Measurements from ENCODE around the gene AGXT.
"Not testable (repeated sequence)": the region's sequence is repeated elsewhere in the genome, so short reads cannot be mapped to it uniquely, and the experiment has no call there.

Gene AGXT

GRCh38 chr2:240839152-240840143, 29.2 kb upstream of the AGXT start:
- no peak for DNase-seq (ENCODE audit: low read depth in 2 of 2)

- no peak for DNase-seq (ENCODE audit: low read depth in 2 of 2)
Measured at GRCh38 chr2:240840435-240841060, 28.1 kb upstream of the AGXT start.

DNA sequence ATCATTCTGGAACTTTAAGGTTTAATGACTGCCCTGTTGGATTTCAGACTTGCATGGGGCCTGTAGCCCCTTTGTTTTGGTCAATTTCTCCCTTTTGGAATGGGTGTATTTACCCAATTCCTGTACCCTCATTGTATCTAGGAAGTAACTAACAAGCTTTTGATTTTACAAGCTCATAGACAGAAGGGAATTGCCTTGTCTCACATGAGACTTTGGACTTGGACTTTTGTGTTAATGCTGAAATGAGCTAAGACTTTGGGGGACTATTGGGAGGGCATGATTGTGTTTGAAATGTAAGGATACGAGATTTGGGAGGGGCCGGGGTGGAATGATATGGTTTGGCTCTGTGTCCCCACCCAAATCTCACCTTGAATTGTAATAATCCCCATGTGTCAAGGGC, 22.3 kb upstream of the AGXT start:
- DNase-seq (ENCODE audit: low read depth in 2 of 2): not testable (repeated sequence)

- no peak for DNase-seq (ENCODE audit: low read depth in 2 of 2)
Measured at GRCh38 chr2:240846873-240847595, 21.6 kb upstream of the AGXT start.

- no peak for DNase-seq (ENCODE audit: low read depth in 2 of 2)
Measured at GRCh38 chr2:240847817-240848216, 20.8 kb upstream of the AGXT start.

DNA sequence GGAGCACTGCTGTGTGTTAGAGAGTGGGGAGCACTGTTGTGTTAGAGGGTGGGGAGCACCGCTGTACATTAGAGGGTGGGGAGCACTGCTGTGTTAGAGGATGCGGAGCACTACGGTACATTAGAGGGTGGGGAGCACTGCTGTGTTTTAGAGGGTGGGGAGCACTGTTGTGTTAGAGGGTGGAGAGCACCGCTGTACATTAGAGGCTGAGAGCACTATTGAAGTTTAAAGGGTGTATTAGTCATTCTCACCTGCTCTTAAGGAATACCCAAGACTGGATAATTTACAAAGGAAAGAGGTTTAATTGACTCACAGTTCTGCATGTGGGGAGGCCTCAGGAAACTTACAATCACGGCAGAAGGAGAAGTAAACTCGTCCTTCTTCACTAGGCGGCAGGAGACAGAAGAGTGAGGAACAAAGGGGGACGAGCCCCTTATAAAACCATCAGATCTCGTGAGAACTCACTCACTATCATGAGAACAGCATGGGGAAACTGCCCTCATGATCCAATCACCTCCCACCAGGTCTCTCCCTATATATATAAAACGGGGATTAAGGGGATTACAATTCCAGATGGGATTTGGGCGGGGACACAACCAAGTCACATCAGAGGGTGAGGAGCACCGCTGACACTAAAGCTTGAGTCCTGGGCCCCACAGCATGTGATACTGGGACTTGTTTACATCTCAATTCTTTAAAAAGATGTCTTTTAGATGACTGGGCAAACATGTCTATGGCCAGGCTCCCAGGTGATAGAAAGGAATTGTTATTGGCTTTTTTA, 19.5 kb upstream of the AGXT start:
- no peak for DNase-seq (ENCODE audit: low read depth in 2 of 2)

- no peak for DNase-seq (ENCODE audit: low read depth in 2 of 2)
Measured at GRCh38 chr2:240850026-240850425, 18.6 kb upstream of the AGXT start.

DNA sequence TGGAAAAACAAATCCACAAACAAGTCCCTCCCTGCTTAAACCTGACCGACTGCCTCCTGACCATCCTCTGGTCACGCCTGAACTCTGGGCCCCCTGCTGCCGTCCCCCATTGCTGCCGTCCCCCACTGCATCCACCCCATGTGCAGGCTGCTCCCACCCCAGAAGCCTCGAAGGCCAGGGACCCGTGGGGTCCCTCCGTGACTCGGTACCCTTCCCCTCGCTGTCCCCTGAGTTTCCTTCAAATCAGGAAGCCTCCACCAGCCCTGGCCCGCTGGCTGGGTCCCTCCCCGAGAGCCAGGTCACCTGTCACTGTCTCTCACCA, 17.9 kb upstream of the AGXT start:
- no peak for DNase-seq (ENCODE audit: low read depth in 2 of 2)

DNA sequence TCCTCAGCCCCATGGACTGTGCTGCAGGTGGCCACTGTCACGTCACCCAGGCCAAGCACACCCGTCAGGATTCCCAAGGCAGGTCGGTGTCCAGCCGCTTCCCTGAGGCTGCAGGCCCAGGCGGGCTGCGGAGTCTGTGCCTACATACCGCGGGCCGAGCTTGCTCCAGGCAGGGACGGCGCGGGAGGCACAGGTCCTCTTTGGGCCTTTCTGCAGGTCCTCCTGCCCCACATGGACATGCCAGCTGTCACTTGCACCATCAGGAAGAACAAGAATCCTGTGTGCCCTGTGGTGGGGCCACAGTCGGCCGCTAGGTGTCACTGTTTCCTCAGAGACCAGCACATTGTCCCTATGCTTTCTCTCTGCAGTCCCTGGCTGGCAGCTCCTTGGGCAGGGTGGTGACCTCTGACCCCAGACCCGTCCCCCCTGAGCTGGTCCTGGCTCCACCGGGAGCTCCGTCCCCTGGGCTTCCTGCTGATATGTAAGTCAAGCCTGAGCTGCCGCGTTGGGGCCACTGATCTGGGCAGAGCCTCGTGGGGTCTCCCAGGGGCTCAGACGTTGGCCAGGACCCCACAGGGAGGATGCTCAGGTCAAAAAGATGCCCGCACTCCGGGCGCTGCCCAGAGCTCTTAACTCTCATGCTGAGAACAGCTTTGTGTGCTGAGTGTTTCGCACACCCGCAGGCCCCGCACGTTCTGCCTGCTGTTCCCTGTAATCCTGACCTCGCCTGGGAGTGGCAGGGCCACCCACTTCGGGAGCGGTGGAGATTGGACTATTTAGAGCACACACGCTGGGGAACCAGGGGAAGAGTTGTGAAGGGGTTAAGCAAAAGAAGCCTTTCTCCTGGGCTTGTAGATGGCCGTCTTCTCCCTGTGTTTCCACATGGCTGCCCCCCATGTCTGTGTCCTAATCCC, 17.3 kb upstream of the AGXT start:
- DNase-seq (ENCODE audit: low read depth in 2 of 2): peak; percentile 79 to 80

- no peak for DNase-seq (ENCODE audit: low read depth in 2 of 2)
Measured at GRCh38 chr2:240852671-240853314, 15.8 kb upstream of the AGXT start.

GRCh38 chr2:240855670-240856069, 13.0 kb upstream of the AGXT start:
- DNase-seq (ENCODE audit: low read depth in 2 of 2): no peak

GRCh38 chr2:240856151-240856980, 12.3 kb upstream of the AGXT start:
- DNase-seq (ENCODE audit: low read depth in 2 of 2): no peak

GRCh38 chr2:240857039-240858008, 11.3 kb upstream of the AGXT start:
- no peak for DNase-seq (ENCODE audit: low read depth in 2 of 2)

- no peak for DNase-seq (ENCODE audit: low read depth in 2 of 2)
Measured at GRCh38 chr2:240858321-240858720, 10.3 kb upstream of the AGXT start.

DNA sequence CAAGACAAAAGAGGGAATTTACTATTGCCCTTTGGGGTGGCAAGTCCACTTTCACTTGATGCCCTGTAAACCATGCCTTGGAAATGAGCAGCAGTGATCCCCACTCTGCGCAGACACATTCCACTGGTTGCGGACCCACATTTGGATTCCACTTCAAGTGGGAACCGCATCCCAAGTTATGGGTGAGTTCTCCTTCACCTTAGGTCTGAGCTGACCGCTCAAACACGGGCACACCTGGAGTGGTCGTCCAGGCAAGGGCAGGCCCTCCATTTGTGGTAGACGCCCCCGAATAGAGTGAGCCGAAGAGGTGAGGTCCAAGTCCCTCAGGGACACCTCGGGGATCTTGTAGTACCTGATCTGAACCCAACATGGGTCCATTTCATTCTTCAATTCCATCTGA, 9.8 kb upstream of the AGXT start:
- DNase-seq (ENCODE audit: low read depth in 2 of 2): no peak

DNA sequence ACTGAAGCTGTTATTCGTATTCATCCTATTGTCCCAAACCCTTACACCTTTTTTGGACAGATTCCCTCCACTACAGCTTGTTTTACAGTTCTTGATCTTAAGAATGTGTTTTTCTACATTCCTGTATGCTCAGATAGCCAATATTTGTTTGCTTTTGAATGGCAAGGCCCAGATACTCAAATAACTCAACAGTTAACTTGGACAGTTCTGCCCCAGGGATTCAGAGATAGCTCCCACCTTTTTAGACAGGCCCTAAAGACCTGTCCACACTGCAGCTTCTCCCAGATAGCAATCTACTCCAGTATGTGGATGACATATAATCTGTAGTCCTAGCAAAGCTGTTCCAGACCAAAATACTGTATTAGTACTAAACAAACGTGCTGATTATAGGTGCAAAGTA, 7.1 kb upstream of the AGXT start:
- DNase-seq (ENCODE audit: low read depth in 2 of 2): no peak

DNA sequence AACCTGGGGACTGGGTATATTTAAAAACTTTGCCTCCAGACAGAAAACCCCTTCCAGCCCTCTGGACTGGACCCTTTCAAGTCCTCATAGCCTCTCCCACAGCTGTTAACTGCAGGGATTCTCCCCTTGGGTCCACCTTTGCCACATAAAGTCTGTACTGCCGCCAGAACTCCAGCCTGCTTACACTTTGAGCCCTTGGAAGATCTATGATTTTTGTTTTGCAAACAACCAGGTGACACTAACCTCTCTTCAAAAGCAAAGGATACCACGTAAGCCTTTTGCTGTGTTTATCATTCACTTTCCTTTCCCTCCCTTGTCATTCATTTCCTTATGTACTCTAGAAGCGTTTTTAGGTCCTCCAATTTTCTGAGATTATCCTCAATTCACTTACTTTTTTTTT, 4.1 kb upstream of the AGXT start:
- no peak for DNase-seq (ENCODE audit: low read depth in 2 of 2)

DNA sequence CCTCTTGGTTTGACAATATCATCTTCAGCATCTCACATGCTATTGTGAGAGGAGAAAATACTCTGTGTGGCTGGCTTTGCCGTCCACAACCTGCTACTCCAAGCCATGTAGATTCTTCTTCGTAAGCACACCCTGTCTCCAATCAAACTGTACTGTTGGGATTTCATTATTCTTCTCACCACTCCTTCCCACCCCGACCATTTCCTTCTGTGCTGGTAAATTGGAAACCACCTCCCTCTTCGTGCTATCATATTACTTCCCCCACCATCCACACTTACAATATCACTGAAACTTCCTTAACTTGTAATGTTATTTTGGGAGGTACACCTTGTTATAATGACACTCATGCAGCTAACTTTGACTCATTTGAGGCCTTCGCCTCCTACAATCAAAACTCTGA, 3.2 kb upstream of the AGXT start:
- no peak for DNase-seq (ENCODE audit: low read depth in 2 of 2)
